ENCODE measurements around the gene MAT2A.

DNA sequence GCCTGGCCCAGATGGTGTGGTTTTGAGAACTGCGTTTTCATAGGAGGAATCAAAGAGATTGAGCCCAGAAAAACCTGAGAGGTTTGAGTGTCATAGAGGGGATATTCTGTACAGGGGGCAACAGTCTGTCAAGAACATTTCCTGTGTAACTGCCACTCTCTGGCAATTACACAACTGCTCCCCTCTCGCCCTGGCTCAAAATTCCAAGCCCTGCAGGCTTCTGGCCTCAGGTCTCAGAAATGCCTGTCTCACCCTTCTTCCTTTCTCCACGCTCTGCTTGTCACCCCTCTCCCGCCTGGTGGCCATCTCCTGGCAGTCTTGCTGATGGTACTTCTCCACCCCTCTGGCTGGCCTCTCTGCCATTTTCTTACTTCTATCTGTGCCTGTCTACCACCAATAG is 49.3 kb downstream of the MAT2A start:
- TF ChIP-seq FOXA1 (IDR thresholded peaks at IDR 0.05) (no peak), SUZ12 (IDR thresholded peaks at IDR 0.05) (no peak), SP1 (IDR thresholded peaks at IDR 0.05) (no peak), BHLHE40 (IDR thresholded peaks at IDR 0.05; ENCODE audit: borderline replicate concordance) (no peak), FOXK2 (IDR thresholded peaks at IDR 0.05) (no peak)
